Ovary (tissue), 3 donors: ENCODE measurements around the gene KCNIP4.

Experiments
- EP300 ChIP-seq: sonication (generic); formaldehyde crosslinking; IDR thresholded peaks from one replicate; pipeline ENCODE4 v1.6.1; 2017; ENCODE audit warnings: antibody characterized with exemption
- TF ChIP-seq, protein P1 (sequence below), 3 donors: fragments of 450-650 bp in 2 of 3; fragments of 200-600 bp in 1 of 3; IDR thresholded peaks; one replicate each; pipeline versions ENCODE4 v1.5.1 to v1.8.0; 2016 to 2022; ENCODE audit warnings: antibody characterized with exemption in 3 of 3, mild to moderate bottlenecking in 1 of 3
- donor health status: DM: no; HTN: no; CAD: no.

DNA sequence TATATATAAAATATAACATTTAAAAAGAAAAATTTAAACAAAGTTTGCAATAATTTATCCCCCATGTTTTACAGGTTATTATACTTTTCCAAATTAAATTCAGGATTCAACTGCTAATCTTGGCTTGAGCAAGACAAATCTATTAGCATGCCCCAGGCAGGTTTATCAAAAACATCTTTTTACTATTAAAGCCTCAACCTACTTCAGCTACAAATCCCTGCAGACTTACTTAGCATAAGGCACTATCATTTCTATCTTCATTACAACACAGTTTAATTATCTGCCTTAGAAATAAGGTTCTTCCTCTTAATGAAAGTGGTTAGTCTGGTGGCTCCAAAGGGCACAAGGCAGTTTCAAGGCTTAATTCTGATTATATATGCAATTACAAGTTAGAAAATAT lies 770.7 kb downstream of the KCNIP4 start:
- TF ChIP-seq, protein P1, sequence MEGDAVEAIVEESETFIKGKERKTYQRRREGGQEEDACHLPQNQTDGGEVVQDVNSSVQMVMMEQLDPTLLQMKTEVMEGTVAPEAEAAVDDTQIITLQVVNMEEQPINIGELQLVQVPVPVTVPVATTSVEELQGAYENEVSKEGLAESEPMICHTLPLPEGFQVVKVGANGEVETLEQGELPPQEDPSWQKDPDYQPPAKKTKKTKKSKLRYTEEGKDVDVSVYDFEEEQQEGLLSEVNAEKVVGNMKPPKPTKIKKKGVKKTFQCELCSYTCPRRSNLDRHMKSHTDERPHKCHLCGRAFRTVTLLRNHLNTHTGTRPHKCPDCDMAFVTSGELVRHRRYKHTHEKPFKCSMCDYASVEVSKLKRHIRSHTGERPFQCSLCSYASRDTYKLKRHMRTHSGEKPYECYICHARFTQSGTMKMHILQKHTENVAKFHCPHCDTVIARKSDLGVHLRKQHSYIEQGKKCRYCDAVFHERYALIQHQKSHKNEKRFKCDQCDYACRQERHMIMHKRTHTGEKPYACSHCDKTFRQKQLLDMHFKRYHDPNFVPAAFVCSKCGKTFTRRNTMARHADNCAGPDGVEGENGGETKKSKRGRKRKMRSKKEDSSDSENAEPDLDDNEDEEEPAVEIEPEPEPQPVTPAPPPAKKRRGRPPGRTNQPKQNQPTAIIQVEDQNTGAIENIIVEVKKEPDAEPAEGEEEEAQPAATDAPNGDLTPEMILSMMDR (IDR thresholded peaks at IDR 0.05): no peak
- TF ChIP-seq EP300: no peak
